ENCODE results near the gene THEMIS2. TPM values are rescaled to one million over a fixed set of nuclear protein-coding genes. Genes with fewer than 3 reads are reported as not detected.
A peak's percentile ranks its signal among the peaks of the same experiment; 100 is the strongest.

Gene THEMIS2
- total and polyA plus RNA-seq, 10 of the 15 experiments (the other 5 are each of a cell fraction or from before 2014, with no cell fraction given) = 9.1 to 114 (median 38.3) TPM

DNA sequence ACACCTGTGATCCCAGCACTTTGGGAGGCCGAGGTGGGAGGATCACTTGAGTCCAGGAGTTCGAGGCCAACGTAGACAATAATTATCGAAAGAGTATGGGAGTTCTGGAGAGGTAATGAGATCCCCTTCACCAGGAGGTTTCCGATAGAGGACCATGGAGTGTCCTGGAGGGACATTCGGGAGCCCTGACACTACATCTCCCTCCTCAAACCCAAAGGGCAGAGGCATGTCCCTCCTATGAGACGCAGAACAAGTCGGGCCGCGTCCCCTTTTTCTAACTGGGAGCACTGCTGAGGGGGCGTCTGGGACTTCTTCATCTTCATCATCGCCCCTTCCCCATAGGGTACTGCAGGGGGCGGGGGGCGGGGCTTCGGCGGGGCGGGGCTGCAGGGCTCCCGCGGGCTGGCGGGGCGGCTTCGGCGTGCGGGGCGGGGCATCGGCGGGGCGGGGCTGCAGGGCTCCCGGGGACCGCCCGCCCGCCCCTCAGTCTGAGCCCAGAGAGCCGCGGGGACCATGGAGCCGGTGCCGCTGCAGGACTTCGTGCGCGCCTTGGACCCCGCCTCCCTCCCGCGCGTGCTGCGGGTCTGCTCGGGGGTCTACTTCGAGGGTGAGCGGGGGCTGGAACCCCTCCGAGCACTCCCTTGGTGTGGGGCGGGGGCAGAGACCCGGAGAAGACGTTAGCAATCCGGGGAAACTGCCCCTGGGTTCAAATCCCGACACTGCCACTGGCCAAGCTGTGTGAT lies at the start of gene THEMIS2 (continued):
- TF ChIP-seq, protein P1, sequence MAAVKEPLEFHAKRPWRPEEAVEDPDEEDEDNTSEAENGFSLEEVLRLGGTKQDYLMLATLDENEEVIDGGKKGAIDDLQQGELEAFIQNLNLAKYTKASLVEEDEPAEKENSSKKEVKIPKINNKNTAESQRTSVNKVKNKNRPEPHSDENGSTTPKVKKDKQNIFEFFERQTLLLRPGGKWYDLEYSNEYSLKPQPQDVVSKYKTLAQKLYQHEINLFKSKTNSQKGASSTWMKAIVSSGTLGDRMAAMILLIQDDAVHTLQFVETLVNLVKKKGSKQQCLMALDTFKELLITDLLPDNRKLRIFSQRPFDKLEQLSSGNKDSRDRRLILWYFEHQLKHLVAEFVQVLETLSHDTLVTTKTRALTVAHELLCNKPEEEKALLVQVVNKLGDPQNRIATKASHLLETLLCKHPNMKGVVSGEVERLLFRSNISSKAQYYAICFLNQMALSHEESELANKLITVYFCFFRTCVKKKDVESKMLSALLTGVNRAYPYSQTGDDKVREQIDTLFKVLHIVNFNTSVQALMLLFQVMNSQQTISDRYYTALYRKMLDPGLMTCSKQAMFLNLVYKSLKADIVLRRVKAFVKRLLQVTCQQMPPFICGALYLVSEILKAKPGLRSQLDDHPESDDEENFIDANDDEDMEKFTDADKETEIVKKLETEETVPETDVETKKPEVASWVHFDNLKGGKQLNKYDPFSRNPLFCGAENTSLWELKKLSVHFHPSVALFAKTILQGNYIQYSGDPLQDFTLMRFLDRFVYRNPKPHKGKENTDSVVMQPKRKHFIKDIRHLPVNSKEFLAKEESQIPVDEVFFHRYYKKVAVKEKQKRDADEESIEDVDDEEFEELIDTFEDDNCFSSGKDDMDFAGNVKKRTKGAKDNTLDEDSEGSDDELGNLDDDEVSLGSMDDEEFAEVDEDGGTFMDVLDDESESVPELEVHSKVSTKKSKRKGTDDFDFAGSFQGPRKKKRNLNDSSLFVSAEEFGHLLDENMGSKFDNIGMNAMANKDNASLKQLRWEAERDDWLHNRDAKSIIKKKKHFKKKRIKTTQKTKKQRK (IDR thresholded peaks at IDR 0.05; ENCODE audit: low read depth, low read length) = no peak
- TF ChIP-seq POLR2AphosphoS5 (IDR thresholded peaks at IDR 0.05; ENCODE audit: low read length) (peak; percentile 79), RCOR1 (conservative IDR thresholded peaks at IDR 0.05; ENCODE audit: low read depth, low read length) (no peak), WRNIP1 (IDR thresholded peaks at IDR 0.05; ENCODE audit: borderline replicate concordance, low read depth, low read length) (no peak), POLR2A (IDR thresholded peaks at IDR 0.05; ENCODE audit: low read depth, low read length) (peak; percentile 88), SUPT20H (IDR thresholded peaks at IDR 0.05; ENCODE audit: borderline replicate concordance, control insufficient read depth, low read depth, low read length) (no peak), MEF2B (IDR thresholded peaks at IDR 0.05; ENCODE audit: partially characterized antibody, poor library complexity, severe bottlenecking) (no peak), CBX5 (IDR thresholded peaks at IDR 0.05; ENCODE audit: low read depth) (no peak), MYB (IDR thresholded peaks at IDR 0.05; ENCODE audit: borderline replicate concordance, low read depth, low read length) (no peak), ZNF217 (IDR thresholded peaks at IDR 0.05) (no peak), SMC3 (IDR thresholded peaks at IDR 0.05; ENCODE audit: borderline replicate concordance, low read length) (no peak), KDM1A (IDR thresholded peaks at IDR 0.05; ENCODE audit: borderline replicate concordance) (no peak), RB1 (IDR thresholded peaks at IDR 0.05; ENCODE audit: borderline replicate concordance) (peak; percentile 60; the same call in 1 of the 2 replicates), CHD1 (IDR thresholded peaks at IDR 0.05; ENCODE audit: low read depth, low read length) (no peak)
- TF ChIP-seq, protein P2, sequence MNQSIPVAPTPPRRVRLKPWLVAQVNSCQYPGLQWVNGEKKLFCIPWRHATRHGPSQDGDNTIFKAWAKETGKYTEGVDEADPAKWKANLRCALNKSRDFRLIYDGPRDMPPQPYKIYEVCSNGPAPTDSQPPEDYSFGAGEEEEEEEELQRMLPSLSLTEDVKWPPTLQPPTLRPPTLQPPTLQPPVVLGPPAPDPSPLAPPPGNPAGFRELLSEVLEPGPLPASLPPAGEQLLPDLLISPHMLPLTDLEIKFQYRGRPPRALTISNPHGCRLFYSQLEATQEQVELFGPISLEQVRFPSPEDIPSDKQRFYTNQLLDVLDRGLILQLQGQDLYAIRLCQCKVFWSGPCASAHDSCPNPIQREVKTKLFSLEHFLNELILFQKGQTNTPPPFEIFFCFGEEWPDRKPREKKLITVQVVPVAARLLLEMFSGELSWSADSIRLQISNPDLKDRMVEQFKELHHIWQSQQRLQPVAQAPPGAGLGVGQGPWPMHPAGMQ (IDR thresholded peaks at IDR 0.05; ENCODE audit: borderline replicate concordance) = no peak
- TF ChIP-seq, protein P3, sequence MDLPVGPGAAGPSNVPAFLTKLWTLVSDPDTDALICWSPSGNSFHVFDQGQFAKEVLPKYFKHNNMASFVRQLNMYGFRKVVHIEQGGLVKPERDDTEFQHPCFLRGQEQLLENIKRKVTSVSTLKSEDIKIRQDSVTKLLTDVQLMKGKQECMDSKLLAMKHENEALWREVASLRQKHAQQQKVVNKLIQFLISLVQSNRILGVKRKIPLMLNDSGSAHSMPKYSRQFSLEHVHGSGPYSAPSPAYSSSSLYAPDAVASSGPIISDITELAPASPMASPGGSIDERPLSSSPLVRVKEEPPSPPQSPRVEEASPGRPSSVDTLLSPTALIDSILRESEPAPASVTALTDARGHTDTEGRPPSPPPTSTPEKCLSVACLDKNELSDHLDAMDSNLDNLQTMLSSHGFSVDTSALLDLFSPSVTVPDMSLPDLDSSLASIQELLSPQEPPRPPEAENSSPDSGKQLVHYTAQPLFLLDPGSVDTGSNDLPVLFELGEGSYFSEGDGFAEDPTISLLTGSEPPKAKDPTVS (IDR thresholded peaks at IDR 0.05; ENCODE audit: low read depth, low read length) = no peak
- TF ChIP-seq, protein P4, sequence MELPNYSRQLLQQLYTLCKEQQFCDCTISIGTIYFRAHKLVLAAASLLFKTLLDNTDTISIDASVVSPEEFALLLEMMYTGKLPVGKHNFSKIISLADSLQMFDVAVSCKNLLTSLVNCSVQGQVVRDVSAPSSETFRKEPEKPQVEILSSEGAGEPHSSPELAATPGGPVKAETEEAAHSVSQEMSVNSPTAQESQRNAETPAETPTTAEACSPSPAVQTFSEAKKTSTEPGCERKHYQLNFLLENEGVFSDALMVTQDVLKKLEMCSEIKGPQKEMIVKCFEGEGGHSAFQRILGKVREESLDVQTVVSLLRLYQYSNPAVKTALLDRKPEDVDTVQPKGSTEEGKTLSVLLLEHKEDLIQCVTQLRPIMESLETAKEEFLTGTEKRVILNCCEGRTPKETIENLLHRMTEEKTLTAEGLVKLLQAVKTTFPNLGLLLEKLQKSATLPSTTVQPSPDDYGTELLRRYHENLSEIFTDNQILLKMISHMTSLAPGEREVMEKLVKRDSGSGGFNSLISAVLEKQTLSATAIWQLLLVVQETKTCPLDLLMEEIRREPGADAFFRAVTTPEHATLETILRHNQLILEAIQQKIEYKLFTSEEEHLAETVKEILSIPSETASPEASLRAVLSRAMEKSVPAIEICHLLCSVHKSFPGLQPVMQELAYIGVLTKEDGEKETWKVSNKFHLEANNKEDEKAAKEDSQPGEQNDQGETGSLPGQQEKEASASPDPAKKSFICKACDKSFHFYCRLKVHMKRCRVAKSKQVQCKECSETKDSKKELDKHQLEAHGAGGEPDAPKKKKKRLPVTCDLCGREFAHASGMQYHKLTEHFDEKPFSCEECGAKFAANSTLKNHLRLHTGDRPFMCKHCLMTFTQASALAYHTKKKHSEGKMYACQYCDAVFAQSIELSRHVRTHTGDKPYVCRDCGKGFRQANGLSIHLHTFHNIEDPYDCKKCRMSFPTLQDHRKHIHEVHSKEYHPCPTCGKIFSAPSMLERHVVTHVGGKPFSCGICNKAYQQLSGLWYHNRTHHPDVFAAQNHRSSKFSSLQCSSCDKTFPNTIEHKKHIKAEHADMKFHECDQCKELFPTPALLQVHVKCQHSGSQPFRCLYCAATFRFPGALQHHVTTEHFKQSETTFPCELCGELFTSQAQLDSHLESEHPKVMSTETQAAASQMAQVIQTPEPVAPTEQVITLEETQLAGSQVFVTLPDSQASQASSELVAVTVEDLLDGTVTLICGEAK (IDR thresholded peaks at IDR 0.05; ENCODE audit: borderline replicate concordance) = no peak

All from GM12878 (cell line).